BJ (cell line): Measurements from ENCODE around the gene SBNO2. TPM values are rescaled to one million over a fixed set of nuclear protein-coding genes. Genes with fewer than 3 reads are reported as not detected.

Experiments used
- CTCF ChIA-PET: fragments of 350-600 bp; formaldehyde crosslinking; extraction: SDS; loops from one replicate; lab custom pipeline; 2021; ENCODE audit warnings: antibody characterized with exemption, inconsistent platforms; lab: Yijun Ruan, JAX
- POLR2A ChIA-PET: fragments of 300-600 bp; sonication (Branson Sonifier 250); formaldehyde crosslinking; extraction: SDS; loops from one replicate; lab custom pipeline; 2021; ENCODE audit warnings: antibody characterized with exemption; lab: Charles Lee
- DNase-seq: peaks from one replicate; pipeline ENCODE4 v3.0.0-alpha.2; 2011; ENCODE audit warnings: low read depth
- H3K27me3 ChIP-seq: 2 replicates; pipeline ENCODE4 v1.6.0; 2011; ENCODE audit warnings: low read length; ENCODE audit not compliant: control insufficient read depth, insufficient read depth
- H3K36me3 ChIP-seq: 2 replicates; pipeline ENCODE4 v1.5.1; 2011; ENCODE audit warnings: low read length; ENCODE audit not compliant: control insufficient read depth, insufficient read depth
- H3K4me3 ChIP-seq: 2 replicates; pipeline ENCODE4 v1.5.1; 2011; ENCODE audit warnings: low read depth, mild to moderate bottlenecking, control low read depth, low read length
- CTCF ChIP-seq: IDR thresholded peaks from 2 replicates; pipeline ENCODE4 v1.5.1; 2011; ENCODE audit warnings: low read depth, mild to moderate bottlenecking, control low read depth, inconsistent platforms, low read length, moderate library complexity; ENCODE audit not compliant: insufficient read depth
- polyA plus RNA-seq: library from polyadenylated mRNA; depleted of rRNA; stranded (reverse); fragments of >200 nt; gene quantifications from 2 replicates; pipeline ENCODE4 v1.2.3, GENCODE V29; 2011

Gene SBNO2
- polyA plus RNA-seq, 1 experiment = 26.1 TPM

GRCh38 chr19:1105008-1105872 is 68.8 kb downstream of the SBNO2 start:
- Histone ChIP-seq H3K4me3 (peak overlapping the region; percentile 80), H3K27me3 (no peaks in the 10 kb centered on the region), H3K36me3 (peaks cover 27% of the 10 kb centered on the region)
- TF ChIP-seq CTCF = no peak
- POLR2A ChIA-PET = no interaction called here
- no peak for DNase-seq
- CTCF ChIA-PET = interaction anchor here (0.6 to 5.6 kb wide), 5 partner anchors 8 to 139 kb away, joined by 3 to 29 read pairs (median 3); no protein-coding TSS in a partner anchor

DNA sequence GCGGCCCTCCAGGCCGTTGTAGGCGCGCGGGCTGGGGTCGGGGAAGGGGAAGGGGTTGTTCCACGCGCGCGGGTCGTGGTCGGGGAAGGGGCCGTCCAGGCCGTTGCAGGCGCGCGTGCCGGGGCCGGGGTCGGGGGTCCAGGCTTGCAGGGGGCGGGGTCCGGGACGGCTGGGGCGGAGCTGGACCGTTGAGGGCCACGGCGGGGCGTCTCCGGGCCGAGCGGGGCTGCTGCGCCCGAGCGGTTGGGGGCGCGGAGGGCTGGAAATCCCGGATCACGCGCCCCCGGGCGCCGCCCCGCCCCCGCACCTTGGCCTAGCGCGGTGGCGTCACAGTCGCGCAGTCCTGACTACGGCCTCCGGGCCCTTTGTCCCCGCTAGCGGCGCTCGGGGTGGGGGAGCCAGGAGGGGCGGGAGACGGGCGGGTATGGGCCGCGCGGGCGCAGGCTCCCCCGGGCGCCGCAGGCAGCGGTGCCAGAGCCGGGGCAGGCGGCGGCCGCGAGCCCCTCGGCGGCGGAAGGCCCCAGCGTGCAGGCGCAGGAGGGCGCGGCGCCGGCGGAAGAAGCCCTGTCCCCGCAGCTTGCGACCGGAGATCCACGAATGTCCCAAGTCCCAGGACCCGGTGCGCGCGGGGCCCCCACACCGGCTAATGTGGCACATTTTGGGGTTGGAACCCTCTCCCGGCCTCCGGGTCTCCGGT is 69.6 kb downstream of the SBNO2 start:
- no peak for TF ChIP-seq CTCF
- Histone ChIP-seq H3K36me3 (peaks cover 21% of the 10 kb centered on the region), H3K4me3 (peak overlapping the region; percentile 80), H3K27me3 (no peaks in the 10 kb centered on the region)
- DNase-seq = no peak
- ChIA-PET CTCF (interaction anchor here (1.1 to 5.6 kb wide), 3 partner anchors 9 to 140 kb away, joined by 3 to 29 read pairs (median 5); no protein-coding TSS in a partner anchor), POLR2A (interaction anchor here (0.6 to 1.1 kb wide), 2 partner anchors 148 to 164 kb away, joined by 3 to 4 read pairs; partner anchors contain the start of gene CIRBP)

- Histone ChIP-seq H3K27me3 (no peaks in the 10 kb centered on the region), H3K36me3 (peaks cover 17% of the 10 kb centered on the region), H3K4me3 (peak within 1 kb of the TSS; percentile 80)
- CTCF ChIA-PET = interaction anchor here (1.9 to 5.6 kb wide), 2 partner anchors 9 to 140 kb away, joined by 5 to 29 read pairs; no protein-coding TSS in a partner anchor
- POLR2A ChIA-PET = interaction anchor here (0.6 to 1.1 kb wide), 3 partner anchors 63 to 165 kb away, joined by 3 to 4 read pairs (median 3); partner anchors contain the start of gene CIRBP
- DNase-seq = peak; percentile 93
- TF ChIP-seq CTCF = no peak
These were observed 70.3 kb downstream of the SBNO2 start, which contains the start of gene GPX4 for GRCh38 chr19:1103708-1104310. TSS of gene GPX4 (plus strand) at chr19:1103994. CDS start at chr19:1104044, 50 bp downstream.

DNA sequence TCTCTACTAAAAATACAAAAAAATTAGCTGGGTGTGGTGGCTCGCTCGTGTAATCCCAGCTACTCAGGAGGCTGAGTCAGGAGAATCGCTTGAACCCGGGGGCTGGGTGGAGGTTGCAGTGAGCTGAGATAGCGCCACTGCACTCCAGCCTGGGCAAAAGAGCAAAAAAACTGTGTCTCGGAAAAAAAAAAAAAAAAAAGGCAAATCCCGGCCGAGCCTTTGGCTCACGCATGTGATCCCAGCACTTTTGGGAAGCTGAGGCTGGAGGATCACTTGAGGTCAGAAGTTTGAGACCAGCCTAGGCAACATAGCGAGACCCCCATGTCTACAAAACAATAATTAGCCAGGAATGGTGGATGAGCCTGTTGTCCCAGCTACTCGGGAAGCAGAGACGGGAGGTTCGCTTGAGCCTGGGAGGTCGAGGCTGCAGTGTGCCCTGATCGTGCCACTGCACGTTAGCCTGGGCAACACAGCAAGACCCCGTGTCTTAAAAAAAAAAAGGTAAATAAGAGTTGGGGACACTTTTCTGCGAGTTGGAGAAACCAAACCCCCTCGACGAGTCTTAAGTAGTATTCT is 70.8 kb downstream of the SBNO2 start:
- H3K4me3 ChIP-seq = peak overlapping the region; percentile 9
- CTCF ChIA-PET = interaction anchor here (0.6 to 5.6 kb wide), 6 partner anchors 10 to 471 kb away, joined by 3 to 29 read pairs (median 4); no protein-coding TSS in a partner anchor
- POLR2A ChIA-PET = interaction anchor here (0.6 to 1.1 kb wide), 3 partner anchors 63 to 488 kb away, joined by 3 to 6 read pairs (median 4); no protein-coding TSS in a partner anchor
- H3K27me3 ChIP-seq = no peaks in the 10 kb centered on the region
- peaks cover 14% of the 10 kb centered on the region for H3K36me3 ChIP-seq
- TF ChIP-seq CTCF = no peak
- DNase-seq = no peak
